HepG2 (cell line): ENCODE measurements around the gene CHAF1A. TPM values are rescaled to one million over a fixed set of nuclear protein-coding genes. Genes with fewer than 3 reads are reported as not detected.

ENCODE experiments used
- AKNA ChIP-seq: sonication (generic); formaldehyde crosslinking; IDR thresholded peaks from 2 replicates; pipeline ENCODE4 v1.4.0; 2020; ENCODE audit warnings: missing genetic modification reagents, borderline replicate concordance
- CC2D1A ChIP-seq: sonication (generic); formaldehyde crosslinking; IDR thresholded peaks from 2 replicates; pipeline ENCODE4 v1.8.1; 2023; ENCODE audit warnings: mild to moderate bottlenecking, missing genetic modification reagents
- CREM ChIP-seq, 2 experiments: sonication (generic) in 1 of 2; formaldehyde crosslinking in 1 of 2; IDR thresholded peaks; 2 replicates each; pipeline versions ENCODE4 v1.4.0 to v1.6.1; 2016 to 2020; ENCODE audit warnings: antibody characterized with exemption in 1 of 2, mild to moderate bottlenecking in 1 of 2, missing genetic modification reagents in 1 of 2
- DRAP1 ChIP-seq: IDR thresholded peaks from 2 replicates; pipeline ENCODE4 v1.6.1; 2016; ENCODE audit warnings: missing genetic modification reagents, missing compliant biosample characterization
- HCFC1 ChIP-seq: fragments of 150-350 bp; IDR thresholded peaks from 2 replicates; pipeline ENCODE4 v1.6.1; 2014; ENCODE audit warnings: low read depth, low read length
- HNRNPUL1 ChIP-seq: fragments of 200-400 bp; formaldehyde crosslinking; IDR thresholded peaks from 2 replicates; pipeline ENCODE4 v1.6.1; 2017; ENCODE audit warnings: low read depth, mild to moderate bottlenecking, low read length, moderate library complexity
- IRF2 ChIP-seq: IDR thresholded peaks from 2 replicates; pipeline ENCODE4 v1.6.1; 2018; ENCODE audit warnings: missing genetic modification reagents, missing compliant biosample characterization
- JDP2 ChIP-seq: sonication (generic); formaldehyde crosslinking; IDR thresholded peaks from 2 replicates; pipeline ENCODE4 v1.8.1; 2022; ENCODE audit warnings: missing genetic modification reagents, borderline replicate concordance
- KMT2B ChIP-seq: IDR thresholded peaks from 2 replicates; pipeline ENCODE4 v1.6.1; 2016; ENCODE audit warnings: missing genetic modification reagents, missing compliant biosample characterization
- MIXL1 ChIP-seq: IDR thresholded peaks from 2 replicates; pipeline ENCODE4 v1.6.1; 2016
- MXD4 ChIP-seq: IDR thresholded peaks from 2 replicates; pipeline ENCODE4 v1.6.1; 2016; ENCODE audit warnings: mild to moderate bottlenecking, missing biosample characterization, missing genetic modification reagents
- NAIF1 ChIP-seq: sonication (generic); formaldehyde crosslinking; IDR thresholded peaks from 2 replicates; pipeline ENCODE4 v1.5.0; 2020; ENCODE audit warnings: mild to moderate bottlenecking, missing genetic modification reagents, borderline replicate concordance
- NONO ChIP-seq, 2 experiments: fragments of 450-650 bp in 1 of 2; sonication (generic) in 1 of 2; formaldehyde crosslinking in 1 of 2; IDR thresholded peaks in 1 of 2; conservative IDR thresholded peaks in 1 of 2; 2 replicates each; pipeline versions ENCODE4 v1.6.1 to v1.8.0; 2017 to 2022; ENCODE audit warnings: mild to moderate bottlenecking in 1 of 2, missing genetic modification reagents in 1 of 2, moderate library complexity in 1 of 2
- RELA ChIP-seq: sonication (generic); formaldehyde crosslinking; IDR thresholded peaks from 2 replicates; pipeline ENCODE4 v1.4.0; 2020; ENCODE audit warnings: missing genetic modification reagents
- SMC3 ChIP-seq: IDR thresholded peaks from 2 replicates; pipeline ENCODE4 v1.6.1; 2011; ENCODE audit warnings: low read length, improper control_type of control experiment
- SOX13 ChIP-seq, 3 experiments: fragments of 450-650 bp in 1 of 3; sonication (generic) in 1 of 3; formaldehyde crosslinking in 1 of 3; IDR thresholded peaks in 2 of 3; conservative IDR thresholded peaks in 1 of 3; 2 replicates each; pipeline versions ENCODE4 v1.5.0 to v1.6.1; 2016 to 2020; ENCODE audit warnings: antibody characterized with exemption in 1 of 3, mild to moderate bottlenecking in 1 of 3, missing compliant biosample characterization in 1 of 3, missing genetic modification reagents in 1 of 3, moderate library complexity in 1 of 3
- SYNCRIP ChIP-seq: fragments of 200-400 bp; formaldehyde crosslinking; IDR thresholded peaks from 2 replicates; pipeline ENCODE4 v1.6.1; 2018; ENCODE audit warnings: mild to moderate bottlenecking, low read depth, low read length; ENCODE audit not compliant: insufficient read depth
- U2AF2 ChIP-seq: fragments of 200-400 bp; formaldehyde crosslinking; IDR thresholded peaks from 2 replicates; pipeline ENCODE4 v1.6.1; 2017; ENCODE audit warnings: low read depth, mild to moderate bottlenecking, low read length
- YEATS4 ChIP-seq: sonication (generic); formaldehyde crosslinking; IDR thresholded peaks from 2 replicates; pipeline ENCODE4 v1.4.0; 2020; ENCODE audit warnings: missing genetic modification reagents, borderline replicate concordance
- ZNF484 ChIP-seq: sonication (generic); formaldehyde crosslinking; IDR thresholded peaks from 2 replicates; pipeline ENCODE4 v1.5.1; 2020; ENCODE audit warnings: mild to moderate bottlenecking, low read depth, missing genetic modification reagents, borderline replicate concordance
- ZNF546 ChIP-seq: sonication (generic); formaldehyde crosslinking; conservative IDR thresholded peaks from 2 replicates; pipeline ENCODE4 v1.8.1; 2023; ENCODE audit warnings: mild to moderate bottlenecking, missing genetic modification reagents
- ZNF552 ChIP-seq: sonication (generic); formaldehyde crosslinking; IDR thresholded peaks from 2 replicates; pipeline ENCODE4 v1.9.0; 2022; ENCODE audit warnings: missing genetic modification reagents, mild to moderate bottlenecking, borderline replicate concordance
- ZNF670 ChIP-seq: sonication (generic); formaldehyde crosslinking; IDR thresholded peaks from 2 replicates; pipeline ENCODE4 v1.8.0; 2022; ENCODE audit warnings: mild to moderate bottlenecking, missing genetic modification reagents, borderline replicate concordance
- ZNF780A ChIP-seq: sonication (generic); formaldehyde crosslinking; IDR thresholded peaks from 2 replicates; pipeline ENCODE4 v1.8.0; 2022; ENCODE audit warnings: mild to moderate bottlenecking, missing genetic modification reagents, moderate library complexity
- polyA plus RNA-seq, 8 experiments: library from polyadenylated mRNA; depleted of rRNA in 3 of 8; stranded (reverse) in 7 of 8; unstranded in 1 of 8; fragments of >200 nt; fragmentation: Illumina TruSeq in 4 of 8; extraction: Trizol in 4 of 8; gene quantifications; 2 replicates each; pipeline versions ENCODE4 v1.2.1 to v1.2.3, GENCODE V29; 2011 to 2016; ENCODE audit warnings: low read depth in 4 of 8, missing spikeins in 1 of 8, mixed read lengths in 1 of 8; ENCODE audit not compliant: insufficient read depth in 1 of 8
- total RNA-seq, 5 experiments: library from RNA; depleted of rRNA; stranded (reverse); fragments of >200 nt; fragmentation: Illumina TruSeq; extraction: Trizol; gene quantifications; 2 replicates each; pipeline ENCODE4 v1.2.3, GENCODE V29; 2016; ENCODE audit warnings: low read depth in 1 of 5

The CHAF1A gene
- total and polyA plus RNA-seq, 2 of the 13 experiments (the other 11 are each of a cell fraction or from before 2014, with no cell fraction given) = 11.0 to 34.8 TPM

GRCh38 chr19:4390567-4391305 lies 11.7 kb upstream of the CHAF1A start (continued):
- TF ChIP-seq NONO (IDR thresholded peaks at IDR 0.05) = no peak
- TF ChIP-seq NONO (CRISPR knock-in tag; conservative IDR thresholded peaks at IDR 0.05) = no peak
- no peak for TF ChIP-seq ZNF546
- no peak for TF ChIP-seq ZNF780A (CRISPR knock-in tag)
- TF ChIP-seq AKNA (CRISPR knock-in tag) = 0 out of 2 replicates have a peak, but pooled peaks have one; percentile 29
- TF ChIP-seq JDP2 = no peak
- no peak for TF ChIP-seq HCFC1
- 0 out of 2 replicates have a peak, but pooled peaks have one; percentile 48 for TF ChIP-seq DRAP1 (CRISPR knock-in tag)
- TF ChIP-seq U2AF2 = no peak
- peak; percentile 74; the same call in 1 of the 2 replicates for TF ChIP-seq CREM (IDR thresholded peaks at IDR 0.05)
- TF ChIP-seq CREM (CRISPR knock-in tag; IDR thresholded peaks at IDR 0.05) = no peak
- peak; percentile 83 for TF ChIP-seq YEATS4 (CRISPR knock-in tag)
- no peak for TF ChIP-seq CC2D1A (CRISPR knock-in tag)
- no peak; the same call in 1 of the 2 replicates for TF ChIP-seq MXD4 (CRISPR knock-in tag)
- TF ChIP-seq SYNCRIP = no peak
- TF ChIP-seq SMC3 = 0 out of 2 replicates have a peak, but pooled peaks have one; percentile 13
- TF ChIP-seq NAIF1 (CRISPR knock-in tag) = no peak
- peak; percentile 47; the same call in 1 of the 2 replicates for TF ChIP-seq KMT2B (CRISPR knock-in tag)
- peak; percentile 59 for TF ChIP-seq SOX13 (IDR thresholded peaks at IDR 0.05)
- TF ChIP-seq SOX13 (CRISPR knock-in tag; conservative IDR thresholded peaks at IDR 0.05 in 1 of 2, IDR thresholded peaks at IDR 0.05 in 1 of 2) = peak in 1 of 2 experiments; percentile 72; a peak in 1 of 4 replicates
- TF ChIP-seq ZNF670 (CRISPR knock-in tag) = no peak
- 0 out of 2 replicates have a peak, but pooled peaks have one; percentile 30 for TF ChIP-seq RELA (CRISPR knock-in tag)
- no peak for TF ChIP-seq ZNF552 (CRISPR knock-in tag)
- no peak for TF ChIP-seq HNRNPUL1
- peak; percentile 79; the same call in 1 of the 2 replicates for TF ChIP-seq MIXL1 (CRISPR knock-in tag)
- TF ChIP-seq IRF2 (CRISPR knock-in tag) = peak; percentile 66; the same call in 1 of the 2 replicates
- no peak for TF ChIP-seq ZNF484 (CRISPR knock-in tag)
